Suprapubic skin (tissue), 4 donors: ENCODE results near the gene SANBR. TPM values are rescaled to one million over a fixed set of nuclear protein-coding genes. Genes with fewer than 3 reads are reported as not detected.

Source experiments
- DNase-seq, 2 donors: peaks; one replicate each; pipeline ENCODE4 v3.0.0-alpha.2; 2019; ENCODE audit warnings: low spot score in 2 of 2
- H3K27ac ChIP-seq: fragments of 200-600 bp; sonication (generic); one replicate; pipeline ENCODE4 v1.5.1; 2019
- H3K27me3 ChIP-seq: fragments of 200-600 bp; sonication (generic); one replicate; pipeline ENCODE4 v1.5.1; 2019
- H3K36me3 ChIP-seq: fragments of 200-600 bp; sonication (generic); one replicate; pipeline ENCODE4 v1.5.1; 2019
- H3K4me1 ChIP-seq: fragments of 200-600 bp; sonication (generic); one replicate; pipeline ENCODE4 v1.5.1; 2019
- H3K4me3 ChIP-seq: fragments of 200-600 bp; sonication (generic); one replicate; pipeline ENCODE4 v1.5.1; 2019; ENCODE audit warnings: mild to moderate bottlenecking
- H3K9me3 ChIP-seq: fragments of 200-600 bp; sonication (generic); one replicate; pipeline ENCODE4 v1.5.1; 2019
- CTCF ChIP-seq, 2 donors: fragments of 200-600 bp in 1 of 2; fragments of 450-650 bp in 1 of 2; sonication (generic) in 1 of 2; IDR thresholded peaks; one replicate each; pipeline ENCODE4 v1.5.1; 2016 to 2019; ENCODE audit warnings: antibody characterized with exemption in 2 of 2, mild to moderate bottlenecking in 1 of 2, moderate library complexity in 1 of 2
- EP300 ChIP-seq: sonication (generic); formaldehyde crosslinking; IDR thresholded peaks from one replicate; pipeline ENCODE4 v1.6.1; 2017; ENCODE audit warnings: antibody characterized with exemption
- POLR2A ChIP-seq, 2 donors: fragments of 450-650 bp; IDR thresholded peaks; one replicate each; pipeline ENCODE4 v1.6.1; 2017; ENCODE audit warnings: antibody characterized with exemption in 2 of 2, mild to moderate bottlenecking in 2 of 2, moderate library complexity in 2 of 2
- POLR2AphosphoS5 ChIP-seq, 3 donors: sonication (generic); formaldehyde crosslinking; IDR thresholded peaks; one replicate each; pipeline ENCODE4 v1.6.1; 2017; ENCODE audit warnings: antibody characterized with exemption in 3 of 3
- WGBS: methylation state at CpG from one replicate; pipeline ENCODE4 v1.1.5; 2018; 5-methylcytosine and 5-hydroxymethylcytosine counted together
- total RNA-seq, 4 donors: library from RNA; depleted of rRNA; stranded (reverse); fragments of >200 nt; gene quantifications; one replicate each; pipeline ENCODE4 v1.1.0, GENCODE V29; 2016

The SANBR gene
- total RNA-seq, result 1 to 10 TPM; 2.7 to 7.9 (median 4.0) TPM

- H3K4me1 ChIP-seq, result peaks cover 12% of the 10 kb centered on the region
- H3K36me3 ChIP-seq, result peaks cover 4% of the 10 kb centered on the region
- peak within 1 kb of the TSS; percentile 96 for H3K4me3 ChIP-seq
- no peaks in the 10 kb centered on the region for H3K9me3 ChIP-seq
- TF ChIP-seq POLR2AphosphoS5 (IDR thresholded peaks at IDR 0.05) (peak in 1 of 3 donors; percentile 31), EP300 (no peak)
- WGBS, result 0% methylated on average over 13 of the region's 112 CpGs
- H3K27me3 ChIP-seq, result no peaks in the 10 kb centered on the region
- H3K27ac ChIP-seq, result peak within 1 kb of the TSS; percentile 82
- peak; percentile 85 to 88 for DNase-seq
Observed at GRCh38 chr2:61065714-61066709, at the start of gene SANBR. Gene SANBR (plus strand): TSS chr2:61065871. CDS start chr2:61070351, 4,480 bp downstream.

GRCh38 chr2:61015976-61016375 is 49.7 kb upstream of the SANBR start:
- TF ChIP-seq POLR2AphosphoS5 (IDR thresholded peaks at IDR 0.05) (no peak), CTCF (IDR thresholded peaks at IDR 0.05) (no peak), EP300 (no peak), POLR2A (IDR thresholded peaks at IDR 0.05) (no peak)
- DNase-seq, result no peak
- Histone ChIP-seq H3K4me3 (peak overlapping the region; percentile 96), H3K27ac (peak overlapping the region; percentile 91), H3K36me3 (peaks cover 1% of the 10 kb centered on the region), H3K27me3 (no peaks in the 10 kb centered on the region), H3K4me1 (peaks cover 67% of the 10 kb centered on the region), H3K9me3 (no peaks in the 10 kb centered on the region)
- WGBS, result 26% methylated on average over 2 of the region's 2 CpGs

- peaks cover 64% of the 10 kb centered on the region for H3K4me1 ChIP-seq
- H3K9me3 ChIP-seq, result no peaks in the 10 kb centered on the region
- H3K36me3 ChIP-seq, result peaks cover 6% of the 10 kb centered on the region
- H3K4me3 ChIP-seq, result peak overlapping the region; percentile 96
- no peak for TF ChIP-seq POLR2AphosphoS5 (IDR thresholded peaks at IDR 0.05)
- TF ChIP-seq EP300, result no peak
- TF ChIP-seq CTCF (IDR thresholded peaks at IDR 0.05), result no peak
- no peak for TF ChIP-seq POLR2A (IDR thresholded peaks at IDR 0.05)
- 2% methylated on average over 16 of the region's 16 CpGs for WGBS
- H3K27me3 ChIP-seq, result no peaks in the 10 kb centered on the region
- H3K27ac ChIP-seq, result peak overlapping the region; percentile 91
- DNase-seq, result no peak
Observed at GRCh38 chr2:61016392-61017002, 49.2 kb upstream of the SANBR start.

GRCh38 chr2:61017003-61017555 is 48.6 kb upstream of the SANBR start:
- under 1% methylated on average over 23 of the region's 27 CpGs for WGBS

More at GRCh38 chr2:61017003-61017555, 48.6 kb upstream of the SANBR start:
- H3K27ac ChIP-seq, result peak overlapping the region; percentile 91
- H3K36me3 ChIP-seq, result peaks cover 11% of the 10 kb centered on the region
- TF ChIP-seq EP300 (no peak), CTCF (IDR thresholded peaks at IDR 0.05) (no peak), POLR2A (IDR thresholded peaks at IDR 0.05) (no peak), POLR2AphosphoS5 (IDR thresholded peaks at IDR 0.05) (peak in 2 of 3 donors; percentile 24 to 57)
- H3K4me1 ChIP-seq, result peaks cover 60% of the 10 kb centered on the region
- H3K27me3 ChIP-seq, result no peaks in the 10 kb centered on the region
- peak; percentile 74 to 87 for DNase-seq
- peak overlapping the region; percentile 96 for H3K4me3 ChIP-seq
- H3K9me3 ChIP-seq, result peaks cover 2% of the 10 kb centered on the region
